ENCODE results near the gene PLXNB1. TPM values are rescaled to one million over a fixed set of nuclear protein-coding genes. Genes with fewer than 3 reads are reported as not detected.

PLXNB1 gene
- total and polyA plus RNA-seq, 2 experiments from 2014 or later = 49.0 to 144 TPM

GRCh38 chr3:48423883-48424695, 5.8 kb downstream of the PLXNB1 start (continued):
- TF ChIP-seq, protein P1, sequence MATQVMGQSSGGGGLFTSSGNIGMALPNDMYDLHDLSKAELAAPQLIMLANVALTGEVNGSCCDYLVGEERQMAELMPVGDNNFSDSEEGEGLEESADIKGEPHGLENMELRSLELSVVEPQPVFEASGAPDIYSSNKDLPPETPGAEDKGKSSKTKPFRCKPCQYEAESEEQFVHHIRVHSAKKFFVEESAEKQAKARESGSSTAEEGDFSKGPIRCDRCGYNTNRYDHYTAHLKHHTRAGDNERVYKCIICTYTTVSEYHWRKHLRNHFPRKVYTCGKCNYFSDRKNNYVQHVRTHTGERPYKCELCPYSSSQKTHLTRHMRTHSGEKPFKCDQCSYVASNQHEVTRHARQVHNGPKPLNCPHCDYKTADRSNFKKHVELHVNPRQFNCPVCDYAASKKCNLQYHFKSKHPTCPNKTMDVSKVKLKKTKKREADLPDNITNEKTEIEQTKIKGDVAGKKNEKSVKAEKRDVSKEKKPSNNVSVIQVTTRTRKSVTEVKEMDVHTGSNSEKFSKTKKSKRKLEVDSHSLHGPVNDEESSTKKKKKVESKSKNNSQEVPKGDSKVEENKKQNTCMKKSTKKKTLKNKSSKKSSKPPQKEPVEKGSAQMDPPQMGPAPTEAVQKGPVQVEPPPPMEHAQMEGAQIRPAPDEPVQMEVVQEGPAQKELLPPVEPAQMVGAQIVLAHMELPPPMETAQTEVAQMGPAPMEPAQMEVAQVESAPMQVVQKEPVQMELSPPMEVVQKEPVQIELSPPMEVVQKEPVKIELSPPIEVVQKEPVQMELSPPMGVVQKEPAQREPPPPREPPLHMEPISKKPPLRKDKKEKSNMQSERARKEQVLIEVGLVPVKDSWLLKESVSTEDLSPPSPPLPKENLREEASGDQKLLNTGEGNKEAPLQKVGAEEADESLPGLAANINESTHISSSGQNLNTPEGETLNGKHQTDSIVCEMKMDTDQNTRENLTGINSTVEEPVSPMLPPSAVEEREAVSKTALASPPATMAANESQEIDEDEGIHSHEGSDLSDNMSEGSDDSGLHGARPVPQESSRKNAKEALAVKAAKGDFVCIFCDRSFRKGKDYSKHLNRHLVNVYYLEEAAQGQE (IDR thresholded peaks at IDR 0.05; ENCODE audit: unreplicated experiment) = no peak
- TF ChIP-seq STAT1 (IDR thresholded peaks at IDR 0.05; ENCODE audit: unreplicated experiment) = no peak

DNA sequence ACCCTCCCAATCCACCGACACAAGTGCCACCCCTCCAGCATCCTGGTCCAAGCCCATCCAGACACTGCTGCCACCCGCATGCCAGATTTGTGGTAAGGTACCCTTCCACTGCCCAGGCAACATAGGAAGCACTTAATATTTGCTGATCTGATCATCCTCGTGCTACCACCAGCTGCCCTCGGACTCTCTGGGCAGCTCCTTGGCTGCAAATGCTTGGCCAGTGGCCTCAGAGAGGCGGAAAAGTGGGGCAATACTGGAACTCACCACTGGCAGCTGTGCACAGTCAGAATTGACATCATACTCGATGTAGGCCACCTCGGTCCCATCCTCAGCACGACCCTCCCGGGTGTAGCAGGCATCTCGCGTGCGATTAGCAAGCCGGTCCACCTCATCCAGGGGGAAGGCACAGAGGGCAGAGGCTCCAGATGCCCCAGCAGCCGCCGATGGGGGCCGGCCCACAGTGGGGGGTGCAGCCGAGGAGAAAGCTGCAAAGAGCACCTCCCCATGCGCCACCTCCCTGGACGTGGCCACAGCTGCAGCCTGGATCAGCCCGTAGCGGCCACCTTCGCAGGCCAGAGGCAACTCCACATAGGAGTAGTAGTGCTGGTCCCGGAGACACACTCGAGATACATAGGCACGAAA, 6.5 kb downstream of the PLXNB1 start:
- Histone ChIP-seq H4K20me1 (replicated peaks; ENCODE audit: insufficient read depth) (peaks cover 33% of the 10 kb centered on the region), H3K9me2 (ENCODE audit: insufficient read depth) (no peaks in the 10 kb centered on the region), H3K36me3 (ENCODE audit: insufficient read depth) (no peaks in the 10 kb centered on the region; the same call in 1 of the 2 replicates), H3K27ac (ENCODE audit: low read depth) (no peak overlapping the region), H3K4me1 (ENCODE audit: insufficient read depth) (peaks cover 18% of the 10 kb centered on the region), H3K4me2 (no peak overlapping the region), H3F3A (replicated peaks; ENCODE audit: low read depth) (no peaks in the 10 kb centered on the region; the same call in 1 of the 2 replicates), H3K4me3 (no peak overlapping the region), H3K27me3 (ENCODE audit: insufficient read depth) (no peaks in the 10 kb centered on the region), H2AFZ (no peak overlapping the region), H3K79me2 (replicated peaks; ENCODE audit: insufficient read depth) (peaks cover 61% of the 10 kb centered on the region)
- ATAC-seq (no peak), DNase-seq (ENCODE audit: low spot score) (no peak)
- Mint-ChIP-seq H3K4me1 (peaks cover 37% of the 10 kb centered on the region), H3K36me3 (ENCODE audit: low read depth) (peaks cover 47% of the 10 kb centered on the region), H3K9me3 (peaks cover 3% of the 10 kb centered on the region; the same call in 1 of the 3 replicates), H3K27ac (no peak overlapping the region; the same call in 1 of the 2 replicates), H3K27me3 (ENCODE audit: insufficient read depth, low read depth, poor library complexity) (peaks cover 14% of the 10 kb centered on the region), H3K4me3 (no peak overlapping the region; the same call in 2 of the 3 replicates)
- TF ChIP-seq JUNB (IDR thresholded peaks at IDR 0.05; ENCODE audit: unreplicated experiment) = no peak

- no peaks in the 10 kb centered on the region for H3K9me2 ChIP-seq (ENCODE audit: insufficient read depth)
- DNase-seq (ENCODE audit: low spot score) = no peak
- no peak overlapping the region for H3K27ac ChIP-seq (ENCODE audit: low read depth)
- H2AFZ ChIP-seq = no peak overlapping the region
- H3K4me2 ChIP-seq = no peak overlapping the region
- Mint-ChIP-seq H3K4me3 (no peak overlapping the region), H3K27ac (no peak overlapping the region; the same call in 1 of the 2 replicates), H3K27me3 (ENCODE audit: insufficient read depth, low read depth, poor library complexity) (peaks cover 9% of the 10 kb centered on the region), H3K9me3 (peaks cover 3% of the 10 kb centered on the region; the same call in 1 of the 3 replicates), H3K4me1 (peaks cover 31% of the 10 kb centered on the region), H3K36me3 (ENCODE audit: low read depth) (peaks cover 54% of the 10 kb centered on the region)
- peaks cover 54% of the 10 kb centered on the region for H3K79me2 ChIP-seq (replicated peaks; ENCODE audit: insufficient read depth)
- peaks cover 33% of the 10 kb centered on the region for H4K20me1 ChIP-seq (replicated peaks; ENCODE audit: insufficient read depth)
- no peak overlapping the region for H3K4me3 ChIP-seq
- peaks cover 12% of the 10 kb centered on the region for H3K4me1 ChIP-seq (ENCODE audit: insufficient read depth)
- ATAC-seq = no peak
- H3K36me3 ChIP-seq (ENCODE audit: insufficient read depth) = no peaks in the 10 kb centered on the region; the same call in 1 of the 2 replicates
- no peaks in the 10 kb centered on the region for H3K27me3 ChIP-seq (ENCODE audit: insufficient read depth)
- H3F3A ChIP-seq (replicated peaks; ENCODE audit: low read depth) = no peaks in the 10 kb centered on the region; the same call in 1 of the 2 replicates
- no peak for TF ChIP-seq ZNF114 (CRISPR knock-in tag; IDR thresholded peaks at IDR 0.05)
- TF ChIP-seq NANOG (IDR thresholded peaks at IDR 0.05; ENCODE audit: borderline replicate concordance) = no peak
- TF ChIP-seq JUNB (IDR thresholded peaks at IDR 0.05; ENCODE audit: unreplicated experiment) = no peak
- no peak for TF ChIP-seq ZNF331 (CRISPR knock-in tag; IDR thresholded peaks at IDR 0.05; ENCODE audit: low read depth)
- no peak for TF ChIP-seq EZH2phosphoT487 (IDR thresholded peaks at IDR 0.05; ENCODE audit: unreplicated experiment)
- no peak for TF ChIP-seq STAT1 (IDR thresholded peaks at IDR 0.05; ENCODE audit: unreplicated experiment)
- TF ChIP-seq, protein P1 (IDR thresholded peaks at IDR 0.05; ENCODE audit: unreplicated experiment) = no peak
- TF ChIP-seq POLR2AphosphoS5 (IDR thresholded peaks at IDR 0.05; ENCODE audit: low read depth) = no peak
- TF ChIP-seq, protein P2, sequence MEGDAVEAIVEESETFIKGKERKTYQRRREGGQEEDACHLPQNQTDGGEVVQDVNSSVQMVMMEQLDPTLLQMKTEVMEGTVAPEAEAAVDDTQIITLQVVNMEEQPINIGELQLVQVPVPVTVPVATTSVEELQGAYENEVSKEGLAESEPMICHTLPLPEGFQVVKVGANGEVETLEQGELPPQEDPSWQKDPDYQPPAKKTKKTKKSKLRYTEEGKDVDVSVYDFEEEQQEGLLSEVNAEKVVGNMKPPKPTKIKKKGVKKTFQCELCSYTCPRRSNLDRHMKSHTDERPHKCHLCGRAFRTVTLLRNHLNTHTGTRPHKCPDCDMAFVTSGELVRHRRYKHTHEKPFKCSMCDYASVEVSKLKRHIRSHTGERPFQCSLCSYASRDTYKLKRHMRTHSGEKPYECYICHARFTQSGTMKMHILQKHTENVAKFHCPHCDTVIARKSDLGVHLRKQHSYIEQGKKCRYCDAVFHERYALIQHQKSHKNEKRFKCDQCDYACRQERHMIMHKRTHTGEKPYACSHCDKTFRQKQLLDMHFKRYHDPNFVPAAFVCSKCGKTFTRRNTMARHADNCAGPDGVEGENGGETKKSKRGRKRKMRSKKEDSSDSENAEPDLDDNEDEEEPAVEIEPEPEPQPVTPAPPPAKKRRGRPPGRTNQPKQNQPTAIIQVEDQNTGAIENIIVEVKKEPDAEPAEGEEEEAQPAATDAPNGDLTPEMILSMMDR (conservative IDR thresholded peaks at IDR 0.05; ENCODE audit: low read depth in 2 of 2) = no peak
- TF ChIP-seq EZH2 (IDR thresholded peaks at IDR 0.05; ENCODE audit: low read depth, unreplicated experiment) = no peak
Measured at GRCh38 chr3:48422681-48423080, 7.2 kb downstream of the PLXNB1 start.

Data from GM23338 (cell line).